ENCODE measurements around the gene ADCYAP1R1. TPM values are rescaled to one million over a fixed set of nuclear protein-coding genes. Genes with fewer than 3 reads are reported as not detected.

ADCYAP1R1 gene
- not detected in 2 replicates for total RNA-seq

GRCh38 chr7:31051598-31052486, at the start of gene ADCYAP1R1:
TSS of gene ADCYAP1R1 (plus strand) at chr7:31052308. CDS start at chr7:31063265, 10,957 bp downstream.
- DNase-seq (ENCODE audit: low read depth) (no peak), FAIRE-seq (no peak)
- H3K36me3 ChIP-seq (ENCODE audit: control insufficient read depth, insufficient read depth, low read length): no peaks in the 10 kb centered on the region
- no peak for TF ChIP-seq CTCF (IDR thresholded peaks at IDR 0.05; ENCODE audit: insufficient read depth, low read length, severe bottlenecking)
- no peak within 1 kb of the TSS for H3K4me3 ChIP-seq (ENCODE audit: low read depth, low read length)
- H3K27me3 ChIP-seq (ENCODE audit: control insufficient read depth, insufficient read depth, low read length): peaks cover 20% of the 10 kb centered on the region

- no peaks in the 10 kb centered on the region for H3K36me3 ChIP-seq (ENCODE audit: control insufficient read depth, insufficient read depth, low read length)
- DNase-seq (ENCODE audit: low read depth): no peak
- no peaks in the 10 kb centered on the region for H3K27me3 ChIP-seq (ENCODE audit: control insufficient read depth, insufficient read depth, low read length)
- no peak for FAIRE-seq
- no peak overlapping the region for H3K4me3 ChIP-seq (ENCODE audit: low read depth, low read length)
- no peak for TF ChIP-seq CTCF (IDR thresholded peaks at IDR 0.05; ENCODE audit: insufficient read depth, low read length, severe bottlenecking)
These were observed 49.0 kb upstream of the ADCYAP1R1 start for GRCh38 chr7:31003097-31003496.

- Histone ChIP-seq H3K36me3 (ENCODE audit: control insufficient read depth, insufficient read depth, low read length) (no peaks in the 10 kb centered on the region), H3K27me3 (ENCODE audit: control insufficient read depth, insufficient read depth, low read length) (no peaks in the 10 kb centered on the region), H3K4me3 (ENCODE audit: low read depth, low read length) (no peak overlapping the region)
- DNase-seq (ENCODE audit: low read depth): no peak
- peak; percentile 36 for FAIRE-seq
- TF ChIP-seq CTCF (IDR thresholded peaks at IDR 0.05; ENCODE audit: insufficient read depth, low read length, severe bottlenecking): no peak
These were observed 48.4 kb upstream of the ADCYAP1R1 start for GRCh38 chr7:31003721-31004120.

GRCh38 chr7:31004393-31004792, 47.7 kb upstream of the ADCYAP1R1 start:
- no peak for DNase-seq (ENCODE audit: low read depth)
- H3K36me3 ChIP-seq (ENCODE audit: control insufficient read depth, insufficient read depth, low read length): no peaks in the 10 kb centered on the region
- no peak for TF ChIP-seq CTCF (IDR thresholded peaks at IDR 0.05; ENCODE audit: insufficient read depth, low read length, severe bottlenecking)
- H3K27me3 ChIP-seq (ENCODE audit: control insufficient read depth, insufficient read depth, low read length): no peaks in the 10 kb centered on the region
- no peak for FAIRE-seq
- H3K4me3 ChIP-seq (ENCODE audit: low read depth, low read length): no peak overlapping the region

GRCh38 chr7:31006857-31007256, 45.3 kb upstream of the ADCYAP1R1 start:
- no peaks in the 10 kb centered on the region for H3K36me3 ChIP-seq (ENCODE audit: control insufficient read depth, insufficient read depth, low read length)
- no peak for TF ChIP-seq CTCF (IDR thresholded peaks at IDR 0.05; ENCODE audit: insufficient read depth, low read length, severe bottlenecking)
- FAIRE-seq: no peak
- H3K4me3 ChIP-seq (ENCODE audit: low read depth, low read length): no peak overlapping the region
- no peaks in the 10 kb centered on the region for H3K27me3 ChIP-seq (ENCODE audit: control insufficient read depth, insufficient read depth, low read length)
- no peak for DNase-seq (ENCODE audit: low read depth)

Measured in bronchial epithelial cell (primary cell).